BLaER1 treated with 17β-estradiol and CSF1 and Interleukin-3, amounts not matched to agents 10 nM and 100 nM (cell line): ENCODE measurements around the gene ERC2.
A peak's percentile ranks its signal among the peaks of the same experiment; 100 is the strongest.

Experiments used
- H3K27ac ChIP-seq, 11 experiments: shearing (Covaris generic); formaldehyde crosslinking; 2 replicates each; pipeline ENCODE4 v1.8.1; 2022
- H3K27me3 ChIP-seq, 11 experiments: shearing (Covaris generic); formaldehyde crosslinking; 2 replicates each; pipeline ENCODE4 v1.8.1; 2022
- H3K36me3 ChIP-seq, 11 experiments: shearing (Covaris generic); formaldehyde crosslinking; 2 replicates each; pipeline ENCODE4 v1.8.1; 2022
- H3K4me1 ChIP-seq, 10 experiments: shearing (Covaris generic); formaldehyde crosslinking; 2 replicates each; pipeline ENCODE4 v1.8.1; 2022
- H3K4me2 ChIP-seq, 11 experiments: shearing (Covaris generic); formaldehyde crosslinking; 2 replicates each; pipeline ENCODE4 v1.8.1; 2022
- H3K4me3 ChIP-seq, 10 experiments: shearing (Covaris generic); formaldehyde crosslinking; 2 replicates each; pipeline ENCODE4 v1.8.1; 2022
- H3K9ac ChIP-seq, 11 experiments: shearing (Covaris generic); formaldehyde crosslinking; 2 replicates each; pipeline ENCODE4 v1.8.1; 2022
- H3K9me3 ChIP-seq, 11 experiments: shearing (Covaris generic); formaldehyde crosslinking; replicated peaks in 1 of 11; 2 replicates each; pipeline ENCODE4 v1.8.1; 2022
- H4K20me1 ChIP-seq, 11 experiments: shearing (Covaris generic); formaldehyde crosslinking; 2 replicates each; pipeline ENCODE4 v1.8.1; 2022
- Cebpa-rat ChIP-seq, 11 experiments: shearing (Covaris generic); IDR thresholded peaks; 2 replicates each; pipeline ENCODE4 v1.8.1; 2022

The ERC2 gene

GRCh38 chr3:56113231-56113630 lies 355.0 kb downstream of the ERC2 start:
- Histone ChIP-seq H3K4me3 (no peak overlapping the region), H3K4me1 (peaks cover 0 to 6% (median 0%) of the 10 kb centered on the region in 10 experiments; a peak in 2 of 20 replicates), H4K20me1 (no peaks in the 10 kb centered on the region), H3K27me3 (no peaks in the 10 kb centered on the region), H3K4me2 (no peak overlapping the region), H3K9me3 (peaks cover 0 to 19% (median 6%) of the 10 kb centered on the region in 11 experiments; a peak in 10 of 22 replicates), H3K36me3 (no peaks in the 10 kb centered on the region), H3K27ac (no peak overlapping the region), H3K9ac (no peak overlapping the region)
- no peak for TF ChIP-seq Cebpa-rat (IDR thresholded peaks at IDR 0.05)

DNA sequence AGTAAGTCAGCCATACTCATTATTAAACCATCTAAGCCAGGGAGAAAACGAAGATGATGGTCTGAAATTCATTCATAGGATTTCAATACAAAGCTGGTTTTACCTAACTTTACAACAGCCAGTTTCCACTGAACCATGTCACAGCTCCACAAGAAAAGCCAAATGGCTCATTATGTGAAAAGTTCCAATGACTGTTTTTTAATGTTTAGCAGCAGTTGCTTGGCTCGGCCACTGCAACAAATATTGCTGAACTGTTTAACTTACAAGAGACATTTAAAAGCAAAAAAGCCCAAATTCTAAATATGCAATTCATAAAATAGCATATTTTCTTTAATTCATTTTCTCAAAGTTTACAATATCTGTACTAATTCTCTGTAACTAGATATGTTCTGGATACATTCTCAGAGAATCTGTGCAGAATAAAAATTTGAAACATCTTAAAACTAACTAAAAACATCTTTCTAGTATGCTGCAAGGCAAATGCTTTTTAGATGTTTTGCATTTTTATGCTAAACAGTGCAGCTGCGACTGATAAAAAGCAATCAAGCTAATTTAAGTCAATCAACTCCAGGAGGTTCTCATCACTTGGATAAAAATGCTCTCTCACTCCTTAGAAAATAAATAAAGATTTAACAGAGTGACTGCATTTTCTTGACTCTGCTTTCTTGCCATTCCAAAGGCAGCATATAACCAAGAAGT lies 356.5 kb downstream of the ERC2 start:
- H3K27ac ChIP-seq, result no peak overlapping the region
- no peak overlapping the region for H3K9ac ChIP-seq
- H3K4me1 ChIP-seq, result peaks cover 0 to 6% (median 0%) of the 10 kb centered on the region in 10 experiments; a peak in 2 of 20 replicates
- H3K9me3 ChIP-seq, result peaks cover 0 to 19% (median 6%) of the 10 kb centered on the region in 11 experiments; a peak in 10 of 22 replicates
- H3K4me2 ChIP-seq, result no peak overlapping the region
- H3K27me3 ChIP-seq, result no peaks in the 10 kb centered on the region
- H3K4me3 ChIP-seq, result no peak overlapping the region
- no peak for TF ChIP-seq Cebpa-rat (IDR thresholded peaks at IDR 0.05)
- no peaks in the 10 kb centered on the region for H3K36me3 ChIP-seq
- no peaks in the 10 kb centered on the region for H4K20me1 ChIP-seq

DNA sequence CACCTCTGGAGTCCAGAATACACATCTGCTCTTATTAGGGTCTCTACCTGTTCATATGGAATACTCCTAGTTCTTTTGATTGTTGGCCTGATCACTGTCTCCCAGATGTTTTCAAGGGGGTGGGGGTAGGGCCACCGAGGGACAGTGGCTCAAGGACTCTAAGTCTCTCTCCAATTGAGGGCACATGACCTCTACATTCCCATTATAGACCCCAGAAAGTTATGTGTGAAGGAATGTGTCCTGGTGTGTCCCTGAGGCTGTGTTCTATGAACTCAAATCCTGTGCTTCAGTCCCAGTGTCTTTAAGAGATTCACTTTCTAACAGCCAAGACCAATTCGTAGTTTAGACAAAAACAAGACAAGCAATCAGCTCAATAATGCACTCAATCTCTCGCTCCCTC lies 357.4 kb downstream of the ERC2 start:
- H3K4me3 ChIP-seq, result no peak overlapping the region
- no peak for TF ChIP-seq Cebpa-rat (IDR thresholded peaks at IDR 0.05)
- no peaks in the 10 kb centered on the region for H4K20me1 ChIP-seq
- no peak overlapping the region for H3K27ac ChIP-seq
- H3K9ac ChIP-seq, result no peak overlapping the region
- H3K36me3 ChIP-seq, result no peaks in the 10 kb centered on the region
- H3K27me3 ChIP-seq, result no peaks in the 10 kb centered on the region
- H3K4me1 ChIP-seq, result peaks cover 0 to 4% (median 0%) of the 10 kb centered on the region in 10 experiments; a peak in 2 of 20 replicates
- peaks cover 0 to 18% (median 6%) of the 10 kb centered on the region in 11 experiments; a peak in 10 of 22 replicates for H3K9me3 ChIP-seq
- H3K4me2 ChIP-seq, result no peak overlapping the region

GRCh38 chr3:56107157-56107556 lies 361.1 kb downstream of the ERC2 start:
- TF ChIP-seq Cebpa-rat (IDR thresholded peaks at IDR 0.05), result no peak
- no peak overlapping the region for H3K9ac ChIP-seq
- H3K9me3 ChIP-seq, result no peaks in the 10 kb centered on the region; a peak in 1 of 22 replicates
- H3K4me1 ChIP-seq, result peaks cover 0 to under 1% (median 0%) of the 10 kb centered on the region in 10 experiments; a peak in 3 of 20 replicates
- no peak overlapping the region for H3K27ac ChIP-seq
- no peak overlapping the region for H3K4me3 ChIP-seq
- H3K36me3 ChIP-seq, result no peaks in the 10 kb centered on the region
- no peak overlapping the region for H3K4me2 ChIP-seq
- no peaks in the 10 kb centered on the region for H3K27me3 ChIP-seq
- no peaks in the 10 kb centered on the region for H4K20me1 ChIP-seq

- no peak for TF ChIP-seq Cebpa-rat (IDR thresholded peaks at IDR 0.05)
- H3K27ac ChIP-seq, result no peak overlapping the region
- no peaks in the 10 kb centered on the region for H4K20me1 ChIP-seq
- no peak overlapping the region for H3K4me3 ChIP-seq
- no peaks in the 10 kb centered on the region for H3K27me3 ChIP-seq
- no peaks in the 10 kb centered on the region for H3K36me3 ChIP-seq
- H3K4me1 ChIP-seq, result peaks cover 0 to 12% (median 8%) of the 10 kb centered on the region in 10 experiments; a peak in 14 of 20 replicates
- peak overlapping the region in 8 of 11 experiments; percentile 16 to 57 (median 40); a peak in 11 of 22 replicates for H3K4me2 ChIP-seq
- H3K9me3 ChIP-seq, result no peaks in the 10 kb centered on the region
- no peak overlapping the region for H3K9ac ChIP-seq
Measured at GRCh38 chr3:56102032-56102431, 366.2 kb downstream of the ERC2 start.

DNA sequence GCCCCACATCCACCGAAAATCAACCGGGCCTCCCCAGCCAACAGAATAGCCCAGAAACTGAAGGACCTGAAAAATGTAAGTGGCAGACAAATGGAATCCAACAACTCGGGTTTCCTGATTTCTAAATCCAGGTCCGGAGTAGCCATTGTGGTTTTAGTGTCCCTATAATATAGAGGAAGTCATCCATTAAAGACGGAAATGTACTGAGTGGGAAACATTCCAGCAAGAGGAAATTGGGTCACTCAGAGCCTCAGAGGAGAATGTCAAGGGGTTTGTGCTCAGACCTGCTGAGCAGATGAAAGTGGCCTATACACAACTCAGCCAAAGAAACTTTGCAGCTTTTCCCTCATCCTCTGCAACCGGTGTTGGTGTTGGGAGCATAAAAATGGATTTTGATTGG lies 366.7 kb downstream of the ERC2 start:
- Histone ChIP-seq H3K9ac (no peak overlapping the region), H3K27ac (no peak overlapping the region), H3K27me3 (no peaks in the 10 kb centered on the region), H3K4me3 (no peak overlapping the region), H3K4me2 (peak overlapping the region in 8 of 11 experiments; percentile 16 to 57 (median 40); a peak in 14 of 22 replicates), H3K9me3 (no peaks in the 10 kb centered on the region), H3K36me3 (no peaks in the 10 kb centered on the region), H3K4me1 (peaks cover 0 to 12% (median 8%) of the 10 kb centered on the region in 10 experiments; a peak in 14 of 20 replicates), H4K20me1 (no peaks in the 10 kb centered on the region)
- TF ChIP-seq Cebpa-rat (IDR thresholded peaks at IDR 0.05), result no peak

- Histone ChIP-seq H3K4me1 (peaks cover 0 to 11% (median 8%) of the 10 kb centered on the region in 10 experiments; a peak in 14 of 20 replicates), H3K4me3 (no peak overlapping the region), H3K9ac (no peak overlapping the region), H3K9me3 (no peaks in the 10 kb centered on the region), H3K27ac (no peak overlapping the region), H3K27me3 (no peaks in the 10 kb centered on the region), H4K20me1 (no peaks in the 10 kb centered on the region), H3K4me2 (no peak overlapping the region), H3K36me3 (no peaks in the 10 kb centered on the region)
- TF ChIP-seq Cebpa-rat (IDR thresholded peaks at IDR 0.05), result no peak
Measured at GRCh38 chr3:56096999-56097398, 371.3 kb downstream of the ERC2 start.

GRCh38 chr3:56094170-56094569 lies 374.1 kb downstream of the ERC2 start:
- H3K9me3 ChIP-seq, result no peaks in the 10 kb centered on the region
- H3K9ac ChIP-seq, result no peak overlapping the region
- H3K36me3 ChIP-seq, result no peaks in the 10 kb centered on the region
- H3K4me1 ChIP-seq, result no peaks in the 10 kb centered on the region
- no peak overlapping the region for H3K4me2 ChIP-seq
- no peak for TF ChIP-seq Cebpa-rat (IDR thresholded peaks at IDR 0.05)
- no peaks in the 10 kb centered on the region for H4K20me1 ChIP-seq
- H3K27me3 ChIP-seq, result no peaks in the 10 kb centered on the region
- no peak overlapping the region for H3K4me3 ChIP-seq
- no peak overlapping the region for H3K27ac ChIP-seq

DNA sequence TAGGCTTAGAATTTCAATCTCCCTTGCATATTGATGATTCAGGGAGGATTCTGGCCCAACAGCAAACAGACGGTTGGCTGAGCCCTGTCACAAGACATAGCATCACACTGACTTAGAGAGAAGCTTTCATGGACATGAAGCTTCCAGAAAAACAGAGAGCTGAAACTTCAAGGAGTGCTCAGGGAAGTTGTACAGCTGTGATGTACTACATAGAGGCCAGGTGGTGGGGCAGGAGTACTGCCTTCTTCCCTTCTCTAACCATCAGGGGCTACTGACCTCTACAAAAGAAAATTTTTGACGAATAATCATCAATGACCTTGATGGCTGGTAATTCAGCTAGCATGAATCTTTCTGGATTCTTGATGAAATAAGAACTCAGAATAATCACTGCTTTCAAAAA lies 378.5 kb downstream of the ERC2 start:
- Histone ChIP-seq H3K27ac (no peak overlapping the region), H4K20me1 (no peaks in the 10 kb centered on the region), H3K9ac (no peak overlapping the region), H3K27me3 (no peaks in the 10 kb centered on the region), H3K9me3 (peaks cover 0 to 5% (median 0%) of the 10 kb centered on the region in 11 experiments; a peak in 1 of 22 replicates), H3K4me3 (no peak overlapping the region), H3K4me1 (peaks cover 0 to 21% (median 3%) of the 10 kb centered on the region in 10 experiments; a peak in 7 of 20 replicates), H3K4me2 (no peak overlapping the region), H3K36me3 (no peaks in the 10 kb centered on the region)
- no peak for TF ChIP-seq Cebpa-rat (IDR thresholded peaks at IDR 0.05)
